GM21515 (cell line): Measurements from ENCODE around the gene SSR1.
A peak's percentile ranks its signal among the peaks of the same experiment; 100 is the strongest.
"Not testable (repeated sequence)": the region's sequence is repeated elsewhere in the genome, so short reads cannot be mapped to it uniquely, and the experiment has no call there.

Experiments used
- ATAC-seq: cut with Tn5 transposase; IDR thresholded peaks from one replicate; pipeline ENCODE4 v1.9.1; 2021; ENCODE audit not compliant: unreplicated experiment

The SSR1 gene

GRCh38 chr6:7312616-7313504, at the start of gene SSR1:
SSR1 (minus strand) TSS chr6:7313199; CDS start chr6:7313120, 79 bp downstream.
- peak; percentile 97 for ATAC-seq

- not testable (repeated sequence) for ATAC-seq
These were observed 38.9 kb upstream of the SSR1 start for GRCh38 chr6:7351916-7352315.

DNA sequence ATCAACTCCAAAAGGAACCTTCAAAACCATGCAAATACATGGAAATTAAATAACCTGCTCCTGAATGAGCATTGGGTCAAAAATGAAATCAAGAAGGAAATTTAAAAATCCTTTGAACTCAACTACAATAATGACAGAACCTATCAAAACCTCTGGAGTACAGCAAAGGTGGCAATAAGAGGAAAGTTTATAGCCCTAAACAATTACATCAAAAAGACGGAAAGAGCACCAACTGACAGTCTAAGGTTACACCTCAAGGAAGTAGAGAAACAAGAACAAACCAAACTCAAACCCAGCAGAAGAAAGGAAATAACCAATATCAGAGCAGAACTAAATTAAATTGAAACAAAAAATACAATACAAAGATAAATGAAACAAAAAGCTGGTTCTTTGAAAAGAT, 37.6 kb upstream of the SSR1 start:
- not testable (repeated sequence) for ATAC-seq

- ATAC-seq = not testable (repeated sequence)
These were observed 34.6 kb upstream of the SSR1 start for GRCh38 chr6:7347551-7347997.

DNA sequence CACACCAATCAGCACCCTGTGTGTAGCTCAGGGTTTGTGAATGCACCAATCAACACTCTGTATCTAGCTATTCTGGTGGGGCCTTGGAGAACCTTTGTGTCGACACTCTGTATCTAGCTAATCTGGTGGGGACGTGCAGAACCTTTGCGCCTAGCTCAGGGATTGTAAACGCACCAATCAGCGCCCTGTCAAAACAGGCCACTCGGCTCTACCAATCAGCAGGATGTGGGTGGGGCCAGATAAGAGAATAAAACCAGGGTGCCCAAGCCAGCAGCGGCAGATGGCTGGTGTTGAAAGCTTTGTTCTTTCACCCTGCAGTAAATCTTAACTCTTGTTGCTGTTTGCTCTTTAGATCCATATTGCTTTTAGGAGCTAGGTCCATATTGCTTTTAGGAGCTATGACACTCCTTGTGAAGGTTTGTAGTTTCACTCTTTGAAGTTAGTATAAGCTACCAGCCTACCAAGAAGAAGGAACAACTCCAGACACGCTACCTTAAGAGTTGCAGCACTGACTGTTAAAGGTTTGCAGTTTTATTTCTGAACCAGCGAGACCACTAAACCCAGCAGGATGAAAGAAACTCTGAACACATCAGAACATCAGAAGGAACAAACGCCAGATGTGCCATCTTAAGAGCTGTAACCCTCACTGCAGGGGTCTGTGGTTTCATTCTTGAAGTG, 31.9 kb upstream of the SSR1 start:
- not testable (repeated sequence) for ATAC-seq

DNA sequence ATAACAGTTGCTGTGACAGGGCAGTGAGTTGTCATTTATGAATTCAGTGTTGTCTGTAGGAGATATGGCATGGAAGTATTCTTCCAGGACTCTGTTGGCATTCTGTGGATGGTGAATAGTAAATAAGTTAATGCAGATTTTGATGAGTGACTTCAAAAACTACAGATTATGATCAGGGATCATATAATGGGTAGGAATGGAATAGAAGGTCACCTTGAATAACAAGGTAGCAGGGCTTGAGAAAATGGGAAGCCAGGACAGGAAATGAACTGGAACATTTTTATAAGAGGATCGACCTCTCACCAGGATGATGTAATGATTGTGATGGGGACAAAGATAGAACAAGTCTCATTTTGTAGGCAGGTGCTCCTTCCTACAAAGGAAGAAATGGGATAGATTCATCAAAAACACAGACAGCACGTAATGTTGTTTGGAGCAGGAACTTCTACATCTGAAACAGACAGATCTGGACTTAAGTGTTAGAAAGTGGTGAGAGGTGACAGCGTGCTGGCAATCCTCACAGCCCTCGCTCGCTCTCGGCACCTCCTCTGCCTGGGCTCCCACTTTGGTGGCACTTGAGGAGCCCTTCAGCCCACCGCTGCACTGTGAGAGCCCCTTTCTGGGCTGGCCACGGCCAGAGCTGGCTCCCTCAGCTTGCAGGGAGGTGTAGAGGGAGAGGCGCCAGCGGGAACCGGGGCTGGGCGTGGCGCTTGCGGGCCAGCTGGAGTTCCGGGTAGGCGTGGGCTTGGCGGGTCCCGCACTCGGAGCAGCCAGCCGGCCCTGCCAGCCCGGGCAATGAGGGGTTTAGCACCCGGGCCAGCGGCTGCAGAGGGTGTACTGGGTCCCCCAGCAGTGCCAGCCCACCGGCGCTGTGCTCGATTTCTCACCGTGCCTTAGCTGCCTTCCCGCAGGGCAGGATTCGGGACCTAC, 30.8 kb upstream of the SSR1 start:
- ATAC-seq = no peak

DNA sequence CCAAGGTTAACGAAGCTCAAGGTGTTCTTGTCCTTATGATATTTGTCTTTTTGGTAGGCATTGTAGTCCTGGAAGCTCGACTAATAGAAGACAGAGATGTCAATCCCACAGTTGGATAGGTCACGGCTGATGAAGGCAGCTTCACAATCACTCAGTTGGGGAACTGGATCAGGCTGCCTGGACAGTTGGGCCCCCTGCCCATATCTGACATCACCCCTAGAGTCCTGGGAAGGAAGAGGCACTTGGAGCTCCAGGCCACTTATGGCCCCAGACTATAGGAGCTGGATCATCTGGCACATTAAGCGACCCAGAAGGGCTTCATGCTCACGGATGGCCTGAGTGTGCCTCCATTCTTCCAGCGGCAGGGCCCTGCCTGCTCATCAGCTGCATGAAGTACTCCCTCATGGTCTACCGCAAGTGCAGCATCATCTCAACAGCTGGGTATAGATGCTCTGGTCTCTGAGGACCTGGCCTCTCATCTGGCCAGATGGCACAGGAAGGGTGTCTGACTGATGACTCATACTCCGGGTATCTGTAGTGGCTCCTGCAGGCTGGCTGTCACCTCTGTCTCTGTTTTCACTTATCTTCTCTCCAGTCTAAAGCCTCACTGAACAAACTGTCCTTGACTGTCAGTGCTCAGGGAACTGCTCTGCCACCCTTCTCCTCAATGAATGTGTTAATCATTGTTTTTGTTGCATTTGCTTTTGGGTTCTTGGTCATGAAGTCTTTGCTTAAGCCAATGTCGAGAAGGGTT, 29.2 kb upstream of the SSR1 start:
- no peak for ATAC-seq

GRCh38 chr6:7341271-7341670, 28.3 kb upstream of the SSR1 start:
- no peak for ATAC-seq

- not testable (repeated sequence) for ATAC-seq
These were observed 26.2 kb upstream of the SSR1 start for GRCh38 chr6:7339007-7339732.

DNA sequence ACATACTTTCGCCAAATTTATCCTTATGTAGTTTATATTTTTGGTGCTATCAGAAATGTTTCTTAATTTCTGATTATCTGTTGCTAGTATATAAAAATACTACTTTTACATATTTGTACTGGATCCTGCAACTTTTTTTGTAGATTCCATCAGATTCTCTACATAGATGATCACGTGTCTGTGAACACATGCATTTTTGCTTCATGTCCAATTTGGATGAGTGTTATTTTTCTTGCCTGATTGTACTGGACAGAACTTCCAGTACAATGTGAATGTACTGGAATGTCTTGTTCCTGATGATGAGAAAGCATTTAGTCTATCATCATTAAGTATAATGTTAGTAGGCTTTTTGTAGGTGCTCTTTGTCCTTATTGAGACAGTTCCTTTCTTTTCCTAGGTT, 25.0 kb upstream of the SSR1 start:
- ATAC-seq = no peak

DNA sequence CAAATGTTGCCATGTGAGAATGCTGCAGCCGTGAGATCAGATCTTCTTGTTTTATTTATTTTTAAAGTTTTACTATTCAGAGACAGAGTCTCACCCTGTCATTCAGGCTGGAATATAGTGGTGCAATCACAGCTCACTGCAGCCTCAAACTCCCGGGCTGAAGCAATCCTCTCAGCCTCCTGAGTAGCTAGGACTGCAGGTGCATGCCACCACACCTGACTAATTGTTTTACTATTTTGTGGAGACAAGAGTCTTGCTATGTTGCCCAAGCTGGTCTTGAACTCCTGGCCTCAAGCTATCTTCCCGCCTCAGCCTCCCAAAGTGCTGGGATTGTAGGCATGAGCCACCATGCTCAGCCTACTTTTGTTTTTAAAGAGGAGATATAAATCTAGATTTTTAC, 22.5 kb upstream of the SSR1 start:
- ATAC-seq = no peak

DNA sequence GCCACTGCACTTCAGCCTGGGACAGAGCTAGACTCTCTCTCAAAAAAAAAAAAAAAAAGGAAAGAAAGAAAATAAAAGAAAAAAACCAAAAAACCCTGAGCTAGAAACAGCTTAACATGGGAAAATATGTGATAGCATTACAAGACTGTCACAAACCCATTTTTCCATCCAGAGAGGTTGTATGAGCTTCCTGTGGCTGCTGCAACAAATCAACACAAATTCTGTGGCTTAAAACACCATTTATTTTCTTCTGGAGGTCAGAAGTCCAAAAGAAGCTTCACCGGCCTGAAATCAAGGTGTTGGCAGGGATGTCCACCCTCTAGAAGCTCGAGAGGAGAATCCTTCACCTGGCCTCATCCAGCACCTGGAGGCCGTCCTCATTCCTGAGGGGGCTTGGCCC, 21.7 kb upstream of the SSR1 start:
- no peak for ATAC-seq

DNA sequence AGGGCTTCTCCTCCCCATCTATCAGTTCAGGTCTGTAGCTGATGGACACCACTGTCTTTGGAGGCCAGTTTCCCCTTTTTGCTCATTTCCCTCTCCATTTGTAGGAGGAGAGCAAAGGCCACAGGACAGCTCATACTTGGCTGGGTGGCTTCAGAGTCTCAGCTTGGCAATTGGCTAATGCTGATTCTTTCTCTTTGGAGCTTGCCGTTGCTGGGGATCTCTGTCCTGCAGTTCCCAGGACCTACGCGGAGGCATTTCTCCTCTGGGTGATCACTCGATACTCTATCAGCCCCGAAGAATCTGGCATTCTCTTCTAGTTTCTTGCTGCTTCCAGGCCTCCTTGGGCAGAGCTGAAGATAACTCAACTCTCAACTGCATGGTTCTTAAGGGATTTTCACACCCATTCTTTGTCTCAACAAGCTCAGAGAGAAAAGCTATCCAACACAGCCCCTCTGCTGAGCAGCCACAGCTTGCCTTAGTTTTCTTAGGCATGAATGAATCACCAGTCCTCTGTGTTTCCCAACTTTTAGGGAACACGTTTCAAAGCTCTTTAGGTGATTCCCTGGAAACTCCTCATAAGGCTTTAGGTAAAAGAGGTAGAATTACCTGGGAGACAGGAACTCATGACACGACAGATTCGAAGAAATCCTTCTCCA, 19.2 kb upstream of the SSR1 start:
- no peak for ATAC-seq

DNA sequence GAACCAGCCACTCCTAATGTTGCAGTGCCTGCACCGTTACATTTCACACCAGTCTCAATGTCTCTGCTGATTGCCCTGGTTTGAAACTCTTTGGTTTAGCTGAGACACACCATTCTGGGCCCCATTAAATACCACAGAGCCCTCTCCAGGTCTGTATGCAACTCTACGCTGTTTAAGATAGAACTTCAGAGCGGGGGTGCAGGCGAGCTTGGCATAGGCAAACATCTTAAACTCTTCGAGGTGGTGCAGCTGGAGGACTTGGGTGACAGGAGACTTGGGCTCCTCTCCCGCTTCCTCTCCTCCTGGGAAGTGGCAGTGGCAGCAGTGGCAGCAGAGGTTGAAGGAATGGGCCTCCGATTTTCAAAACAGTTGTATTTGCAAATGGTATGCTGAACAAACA, 18.5 kb upstream of the SSR1 start:
- ATAC-seq = no peak

- ATAC-seq = no peak
These were observed 15.2 kb upstream of the SSR1 start for GRCh38 chr6:7328243-7328642.

GRCh38 chr6:7325750-7326149, 12.8 kb upstream of the SSR1 start:
- no peak for ATAC-seq

DNA sequence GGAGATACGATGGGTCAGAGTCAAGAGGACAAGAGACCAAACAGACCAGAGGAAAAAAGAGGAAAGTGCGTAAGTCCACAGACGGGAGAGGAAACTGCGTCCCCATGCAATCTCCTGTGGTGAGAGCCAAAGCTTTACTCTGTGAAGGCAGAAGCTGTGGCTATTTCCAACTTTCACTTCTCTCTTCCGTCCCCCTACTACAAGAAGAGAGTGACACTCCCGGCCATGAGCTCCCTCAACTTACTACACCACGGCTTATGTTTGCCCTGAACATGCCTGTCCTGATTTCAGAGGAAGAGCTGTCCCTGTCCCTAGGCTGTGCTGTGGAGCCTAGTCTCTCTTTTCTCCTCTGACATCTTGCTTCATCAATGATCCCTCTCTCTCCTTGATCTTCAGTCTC, 11.5 kb upstream of the SSR1 start:
- ATAC-seq = peak; percentile 75

- ATAC-seq = no peak
These were observed 10.1 kb upstream of the SSR1 start for GRCh38 chr6:7323074-7323473.

DNA sequence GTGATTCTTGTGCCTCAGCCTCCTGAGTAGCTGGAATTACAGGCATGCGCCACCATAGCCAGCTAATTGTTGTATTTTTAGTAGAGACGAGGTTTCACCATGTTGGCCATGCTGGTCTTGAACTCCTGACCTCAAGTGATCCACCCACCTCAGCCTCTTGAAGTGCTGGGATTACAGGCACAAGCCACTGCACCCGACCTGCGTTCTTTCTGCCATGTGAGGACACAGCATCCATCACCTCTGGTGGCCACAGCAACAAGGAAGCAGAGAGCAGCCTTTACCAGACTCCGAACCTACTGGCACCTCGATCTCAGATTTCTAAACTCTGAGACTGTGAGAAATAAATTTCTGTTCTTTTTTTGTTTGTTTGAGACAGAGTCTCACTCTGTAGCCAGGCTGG, 8.9 kb upstream of the SSR1 start:
- ATAC-seq = not testable (repeated sequence)
